Activated CD4-positive, alpha-beta T cell treated with anti-CD3 and anti-CD28 coated beads, Interleukin-2, amount 50 U/mL, for 1 hour (primary cell): ENCODE data around the gene SSRP1.
"Not testable (repeated sequence)": the region's sequence is repeated elsewhere in the genome, so short reads cannot be mapped to it uniquely, and the experiment has no call there.

Experiments
- DNase-seq: peaks from one replicate; pipeline ENCODE4 v3.0.0-alpha.2; 2020

SSRP1 gene

DNA sequence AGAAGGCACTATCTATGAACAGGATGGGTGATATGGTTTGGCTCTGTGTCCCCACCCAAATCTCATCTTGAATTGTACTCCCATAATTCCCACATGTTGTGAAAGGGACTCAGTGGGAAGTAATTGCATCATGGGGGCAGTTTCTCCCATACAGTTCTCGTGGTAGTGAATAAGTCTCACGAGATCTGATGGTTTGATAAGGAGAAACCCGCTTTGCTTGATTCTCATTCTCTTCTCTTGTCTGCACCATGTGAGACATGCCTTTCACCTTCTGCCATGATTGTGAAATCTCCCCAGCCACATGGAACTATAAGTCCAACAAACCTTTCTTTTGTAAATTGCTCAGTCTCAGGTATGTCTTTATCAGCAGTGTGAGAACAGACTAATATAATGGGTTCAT, 39.5 kb downstream of the SSRP1 start:
- DNase-seq = not testable (repeated sequence)

DNA sequence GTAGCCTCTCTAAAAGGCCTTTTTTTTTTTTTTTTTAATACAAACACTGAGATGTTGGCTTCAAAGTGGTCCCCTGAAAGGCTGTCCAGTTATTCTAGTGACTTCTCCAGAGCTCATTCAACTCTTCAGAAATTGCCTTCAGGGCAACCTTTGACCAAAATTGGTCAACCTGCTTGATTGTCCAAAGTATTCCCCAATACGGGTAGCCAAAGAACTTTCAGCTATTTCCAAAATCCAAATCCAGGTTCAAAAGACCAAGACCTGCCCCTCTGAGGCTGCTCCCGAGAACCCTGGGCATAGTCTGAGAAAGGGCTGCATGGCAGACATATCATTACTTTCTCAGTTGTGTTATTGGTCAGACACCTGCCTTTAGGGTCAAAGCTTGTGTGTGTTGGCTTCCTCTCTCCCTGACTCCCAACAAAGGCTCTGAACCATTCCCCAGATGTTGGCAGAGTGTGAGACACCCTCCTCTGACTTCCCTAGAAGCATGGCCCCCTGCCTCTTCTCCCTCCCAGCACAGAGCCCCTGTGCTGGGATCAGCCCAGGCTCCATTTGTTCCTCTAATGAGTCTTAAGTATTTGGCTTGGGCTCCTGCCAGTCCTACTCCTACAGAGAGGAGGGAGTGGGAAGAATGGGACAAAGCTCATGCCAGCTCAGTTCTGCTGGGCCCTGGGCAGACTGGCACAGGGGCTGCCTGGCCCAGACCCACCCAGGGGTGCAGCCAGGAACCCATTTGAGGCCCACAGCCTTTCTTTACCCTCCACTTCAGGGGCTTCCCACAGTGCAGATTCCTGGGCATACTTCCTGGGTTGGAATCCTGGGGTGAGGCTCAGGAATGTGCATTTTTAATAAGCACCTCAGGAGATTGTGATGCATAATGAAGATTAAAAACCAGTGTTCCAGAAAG, 41.2 kb downstream of the SSRP1 start:
- no peak for DNase-seq

DNA sequence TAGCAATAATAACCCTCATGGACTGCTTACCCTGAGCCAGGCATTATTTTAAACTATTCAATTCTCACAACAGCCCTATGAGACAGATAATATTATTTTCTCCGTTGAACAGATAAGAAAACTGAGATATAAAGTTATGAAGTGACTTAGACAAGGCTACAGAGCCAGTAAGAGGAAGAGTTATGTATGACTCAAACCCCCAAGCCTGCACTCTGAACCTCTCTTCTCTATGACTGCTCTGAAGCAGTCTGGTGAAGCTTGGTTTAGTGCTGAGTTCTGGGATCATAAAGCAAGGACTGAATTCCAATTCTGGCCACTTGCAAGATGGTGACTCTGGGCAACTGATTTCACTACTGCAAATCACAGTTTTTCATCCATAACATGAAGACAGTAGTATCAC, 45.4 kb downstream of the SSRP1 start:
- no peak for DNase-seq

DNA sequence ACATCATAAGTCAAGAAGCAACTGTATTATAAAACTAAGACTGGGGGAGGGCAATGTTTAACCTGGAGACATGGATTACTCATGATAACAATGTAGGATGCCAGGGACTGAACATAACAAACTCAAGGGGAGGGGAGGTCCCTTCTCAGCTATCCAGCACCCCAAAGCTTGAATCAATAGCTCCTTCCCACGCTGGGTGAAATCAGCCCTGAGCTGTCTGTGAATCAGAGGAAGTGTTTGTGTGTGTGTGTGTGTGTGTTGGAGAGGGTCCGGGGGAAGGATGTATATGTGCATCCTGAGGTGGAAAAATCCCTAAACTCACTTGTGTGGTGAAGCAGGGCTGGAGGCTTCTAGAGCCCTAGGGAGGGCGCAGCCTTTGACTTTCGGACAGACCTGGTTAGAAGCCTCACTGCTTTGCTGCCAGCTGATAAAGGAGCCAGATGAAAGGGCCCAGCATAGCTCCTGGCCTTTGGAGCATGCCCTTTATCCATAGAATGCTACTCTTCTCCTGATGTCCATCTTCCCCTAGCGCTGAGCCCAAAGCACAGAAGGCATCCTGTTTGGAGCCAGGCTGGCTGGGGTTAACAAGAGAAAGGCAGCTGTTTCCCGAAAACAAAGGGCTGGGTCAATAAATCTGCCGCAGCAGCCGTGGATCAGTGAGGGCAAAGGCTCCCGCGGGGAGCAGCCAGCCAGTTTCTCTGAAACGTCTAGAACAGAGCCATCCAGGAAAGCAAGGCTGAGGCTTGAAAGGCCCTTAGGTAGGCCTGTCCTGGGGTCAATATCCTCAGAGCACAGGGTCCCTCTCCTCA, 46.7 kb downstream of the SSRP1 start:
- DNase-seq = no peak

DNA sequence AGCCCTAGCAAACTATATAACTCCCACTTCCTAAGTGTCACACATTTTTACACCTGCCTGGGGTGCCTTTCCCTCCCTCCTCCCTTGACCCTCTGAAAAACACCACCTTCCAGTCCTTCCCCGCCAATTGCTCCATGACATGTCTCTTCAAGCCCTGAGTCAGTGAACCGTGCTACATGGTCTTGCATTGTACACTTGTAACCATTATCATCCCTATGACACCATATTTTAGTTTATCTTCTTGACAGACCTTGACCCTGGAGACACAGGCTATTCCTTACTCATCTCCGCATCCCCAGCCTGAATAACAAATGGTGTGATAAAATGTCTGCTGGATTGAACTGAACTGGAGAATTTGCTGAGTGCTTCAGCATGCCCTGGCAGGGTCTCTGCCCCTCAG, 47.8 kb downstream of the SSRP1 start:
- DNase-seq = no peak

DNA sequence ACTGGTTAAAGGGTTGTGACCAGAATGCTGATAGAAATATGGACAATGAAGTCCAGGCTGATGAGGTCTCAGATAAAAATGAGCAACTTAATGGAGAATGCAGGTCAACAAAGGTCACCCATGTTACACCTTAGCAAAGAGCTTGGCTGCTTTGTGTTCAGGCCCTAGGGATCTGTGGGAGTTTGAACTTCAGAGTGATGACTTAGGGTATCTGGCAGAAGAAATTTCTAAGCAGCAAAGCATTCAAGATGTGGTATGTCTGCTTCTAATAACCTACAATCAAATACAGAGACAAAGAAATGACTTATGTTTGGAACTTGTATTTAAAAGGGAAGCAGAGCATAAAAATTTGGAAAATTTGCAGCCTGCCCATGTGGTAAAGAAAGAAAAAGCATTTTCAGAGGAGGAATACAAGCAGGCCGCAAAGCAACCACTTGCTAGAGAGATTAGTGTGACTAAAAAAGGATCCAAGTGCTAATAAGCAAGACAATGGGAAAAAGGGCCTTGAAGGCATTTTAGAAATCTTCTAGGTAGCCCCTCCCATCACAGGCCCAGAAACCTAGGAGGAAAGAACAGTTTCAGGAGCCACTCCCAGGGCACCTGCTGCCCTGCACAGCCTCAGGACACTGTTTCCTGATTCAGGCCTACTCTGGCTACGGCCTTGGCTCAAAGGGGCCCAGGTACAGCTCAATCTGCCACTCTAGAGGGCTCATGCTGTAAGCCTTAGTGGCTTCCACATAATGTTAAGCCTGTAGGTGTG, 52.3 kb downstream of the SSRP1 start:
- no peak for DNase-seq

DNA sequence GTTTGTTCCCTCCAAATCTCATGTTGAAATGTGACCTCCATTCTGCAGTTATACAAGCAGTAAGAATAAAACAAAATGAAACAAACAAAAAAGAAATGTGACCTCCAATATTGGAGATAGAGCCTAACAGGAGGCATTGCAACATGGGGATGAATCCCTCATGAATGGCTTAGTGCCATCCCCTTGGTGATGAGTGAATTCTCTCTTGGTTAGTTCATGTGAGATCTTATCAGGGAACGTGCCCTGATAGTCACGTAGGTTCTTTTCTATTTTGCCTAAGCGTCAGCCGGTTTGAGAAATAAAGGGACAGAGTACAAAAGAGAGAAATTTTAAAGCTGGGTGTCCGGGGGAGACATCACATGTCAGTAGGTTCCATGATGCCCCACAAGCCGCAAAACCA, 54.1 kb downstream of the SSRP1 start:
- not testable (repeated sequence) for DNase-seq

DNA sequence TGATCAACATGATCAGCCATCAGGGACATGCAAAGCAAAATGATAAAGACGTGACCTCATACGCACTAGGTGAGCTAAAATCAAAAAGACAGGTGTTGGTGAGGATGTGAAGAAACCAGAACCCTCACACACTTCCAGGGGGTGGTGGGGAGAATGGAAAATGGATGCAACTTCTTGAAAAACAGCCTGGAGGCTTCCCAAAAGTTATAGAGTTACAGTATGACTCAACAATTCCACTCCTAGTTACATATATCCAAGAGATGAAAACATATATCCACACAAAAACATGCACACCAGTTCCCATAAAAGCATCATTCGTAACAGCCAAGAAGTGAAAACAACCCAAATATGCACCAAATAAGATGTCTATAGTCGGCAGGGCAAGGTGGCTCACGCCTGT, 56.6 kb downstream of the SSRP1 start:
- no peak for DNase-seq

DNA sequence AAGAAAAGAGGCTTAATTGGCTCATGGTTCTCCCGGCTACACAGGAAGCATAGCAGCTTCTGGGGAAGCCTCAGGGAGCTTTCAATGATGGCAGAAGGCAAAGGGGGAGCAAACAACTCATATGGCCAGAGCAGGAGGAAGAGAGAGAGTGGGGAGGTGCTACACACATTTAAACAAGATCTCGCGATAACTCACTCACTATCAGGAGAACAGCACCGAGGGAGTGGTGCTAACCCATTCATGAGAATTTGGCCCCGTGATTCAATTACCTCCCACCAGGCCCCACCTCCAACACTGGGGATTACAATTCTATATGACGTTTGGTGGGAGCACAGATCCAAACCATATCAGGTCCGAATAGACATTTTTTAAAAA, 57.0 kb downstream of the SSRP1 start:
- no peak for DNase-seq

DNA sequence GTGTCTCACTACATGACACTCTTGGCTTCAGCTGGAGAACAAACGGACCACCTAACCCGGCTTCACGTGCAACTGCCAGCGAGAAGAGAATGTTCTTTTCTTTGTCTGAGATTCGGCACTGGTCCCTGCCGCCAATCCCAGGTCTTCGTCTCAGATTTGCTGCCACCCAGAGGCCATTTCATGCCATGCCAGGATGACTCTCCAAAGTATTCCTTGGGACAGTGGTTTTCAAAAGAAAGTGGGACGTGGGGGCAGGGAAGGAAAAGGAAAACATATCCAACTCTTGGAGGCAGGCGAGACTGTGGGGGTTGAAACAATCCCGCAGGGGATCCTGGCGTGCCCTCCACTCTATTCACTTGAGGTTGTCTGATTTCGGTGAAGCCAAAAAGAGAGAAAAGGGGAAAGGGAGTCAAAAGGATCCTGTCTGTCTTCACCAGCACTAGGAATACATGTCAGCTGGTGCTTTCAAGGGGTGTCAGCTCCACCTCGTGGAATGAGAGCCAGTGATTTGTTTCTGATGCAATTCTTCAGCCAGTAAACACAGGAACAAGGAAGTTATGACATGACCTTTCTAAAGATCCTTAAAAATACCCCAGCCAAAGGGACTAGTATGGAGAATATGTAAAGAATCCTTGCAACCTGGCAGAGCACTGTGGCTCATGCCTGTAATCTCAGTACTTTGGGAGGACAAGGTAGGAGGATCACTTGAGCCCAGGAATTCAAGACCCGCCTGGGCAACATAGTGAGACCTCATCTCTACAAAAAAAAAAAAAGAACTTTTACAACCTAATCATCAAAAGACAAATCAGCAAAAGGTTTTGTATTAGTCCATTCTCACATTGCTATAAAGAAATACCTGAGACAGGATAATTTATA, 57.6 kb downstream of the SSRP1 start:
- peak; percentile 6 for DNase-seq

DNA sequence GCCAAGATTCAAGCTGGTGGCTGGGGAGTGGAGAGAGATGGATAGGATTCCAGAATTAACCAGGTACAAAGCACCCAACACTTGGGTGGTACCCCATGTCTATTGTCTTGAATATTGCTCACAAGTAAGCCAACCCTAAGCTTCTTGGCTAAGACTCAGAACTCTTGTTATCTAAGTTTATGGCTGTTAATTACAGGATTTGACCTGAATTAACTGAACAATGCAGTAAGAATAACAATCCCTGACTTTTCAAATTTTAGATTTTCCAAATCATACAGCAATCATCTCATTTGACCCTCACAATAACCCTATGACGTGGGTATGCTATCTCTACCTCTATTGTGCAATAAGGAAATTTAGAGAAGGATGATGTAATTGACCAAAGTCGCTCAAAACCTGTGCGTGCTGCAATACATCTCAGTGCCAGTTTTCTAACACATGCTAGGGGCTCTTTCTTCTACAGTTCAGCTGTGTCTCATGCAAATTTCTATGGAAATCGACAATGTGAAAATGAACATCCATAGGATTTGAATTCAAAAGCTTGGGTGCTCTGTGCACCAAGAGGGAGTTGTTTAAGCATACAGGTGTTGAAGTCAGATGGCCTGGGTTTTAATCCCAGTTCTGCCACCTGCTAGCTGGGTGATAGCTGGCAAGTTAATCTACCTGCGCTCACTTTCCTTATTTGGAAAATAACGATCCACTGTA, 58.6 kb downstream of the SSRP1 start:
- DNase-seq = no peak

DNA sequence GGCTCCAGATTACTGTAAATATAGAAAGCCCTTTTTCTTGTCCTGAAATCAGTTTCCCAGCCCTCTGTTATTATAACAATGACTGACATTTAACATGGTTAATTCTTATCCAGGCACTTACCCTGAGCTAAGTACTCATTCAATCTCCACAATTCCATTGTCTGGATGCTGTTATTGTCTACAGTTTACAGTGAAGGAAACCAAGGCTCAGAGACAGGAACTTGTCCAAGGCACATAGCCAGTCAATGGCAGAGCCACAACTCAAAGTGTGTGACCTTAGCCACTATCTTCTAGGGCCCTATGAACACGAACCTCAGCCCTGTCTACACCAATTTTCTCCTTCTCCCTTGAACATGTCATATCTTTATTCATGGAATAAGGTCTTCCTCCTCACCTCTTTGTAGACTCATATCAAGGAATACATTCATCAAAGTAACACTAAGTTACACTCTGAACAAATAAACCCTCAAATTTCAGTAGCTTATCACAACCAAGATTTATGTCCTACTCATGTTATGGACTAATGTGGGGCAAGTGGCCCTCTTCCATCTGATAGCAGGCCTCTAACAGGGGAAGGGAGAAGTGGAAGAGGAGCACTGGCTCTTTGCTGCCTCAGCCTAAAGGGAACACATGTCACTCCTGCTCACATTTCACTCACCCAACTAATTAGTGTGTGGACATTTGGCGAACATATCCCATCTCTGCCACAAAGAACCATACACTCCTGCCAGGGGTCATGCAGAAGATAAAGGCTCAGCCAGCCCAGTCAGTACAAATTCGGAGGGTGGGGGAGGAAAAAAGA, 59.3 kb downstream of the SSRP1 start:
- DNase-seq = no peak
